ENCODE results near the gene RPL12.

GRCh38 chr9:127470662-127471061, 19.5 kb upstream of the RPL12 start:
- TF ChIP-seq CTCF (conservative IDR thresholded peaks at IDR 0.05 in 1 of 2, IDR thresholded peaks at IDR 0.05 in 1 of 2; ENCODE audit: extremely low read depth in 1 of 2, insufficient read depth in 1 of 2, low read depth in 1 of 2, low read length in 2 of 2) (no peak), EZH2 (IDR thresholded peaks at IDR 0.05; ENCODE audit: borderline replicate concordance, low read length) (no peak)
